RPMI7951 (cell line): Measurements from ENCODE around the gene CEP164. TPM values are rescaled to one million over a fixed set of nuclear protein-coding genes. Genes with fewer than 3 reads are reported as not detected.

Experiments
- DNase-seq: peaks from one replicate; pipeline ENCODE4 v3.0.0-alpha.2; 2012; ENCODE audit warnings: low read depth
- total RNA-seq: library from RNA; depleted of rRNA; stranded (reverse); fragments of >200 nt; shearing (Covaris generic); gene quantifications from 2 replicates; pipeline ENCODE4 v1.2.3, GENCODE V29; 2014

CEP164 gene
- total RNA-seq, 1 experiment from 2014 or later: 20.7 TPM

GRCh38 chr11:117420143-117420485, 92.5 kb downstream of the CEP164 start:
- DNase-seq: no peak

GRCh38 chr11:117420598-117420997, 92.9 kb downstream of the CEP164 start:
- no peak for DNase-seq

DNA sequence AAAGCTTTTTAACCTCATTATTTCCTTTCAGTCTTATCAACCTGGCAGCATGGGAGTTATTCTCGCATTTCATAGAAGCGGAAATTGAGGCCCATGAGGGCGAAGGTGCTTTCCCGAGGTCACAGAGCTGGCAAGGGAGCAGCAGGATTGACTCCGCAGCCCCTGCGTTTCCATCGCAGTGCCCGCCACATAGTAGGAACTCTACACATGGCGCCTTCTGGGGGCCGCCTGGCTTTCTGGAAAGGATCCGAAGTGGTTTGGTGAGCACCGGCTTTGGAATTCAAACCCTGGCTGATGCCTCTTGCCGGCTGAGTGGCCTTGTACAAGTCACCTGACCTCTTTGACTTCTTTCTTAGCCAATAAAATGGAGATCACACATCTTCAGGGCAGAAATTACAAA, 93.4 kb downstream of the CEP164 start:
- no peak for DNase-seq

DNA sequence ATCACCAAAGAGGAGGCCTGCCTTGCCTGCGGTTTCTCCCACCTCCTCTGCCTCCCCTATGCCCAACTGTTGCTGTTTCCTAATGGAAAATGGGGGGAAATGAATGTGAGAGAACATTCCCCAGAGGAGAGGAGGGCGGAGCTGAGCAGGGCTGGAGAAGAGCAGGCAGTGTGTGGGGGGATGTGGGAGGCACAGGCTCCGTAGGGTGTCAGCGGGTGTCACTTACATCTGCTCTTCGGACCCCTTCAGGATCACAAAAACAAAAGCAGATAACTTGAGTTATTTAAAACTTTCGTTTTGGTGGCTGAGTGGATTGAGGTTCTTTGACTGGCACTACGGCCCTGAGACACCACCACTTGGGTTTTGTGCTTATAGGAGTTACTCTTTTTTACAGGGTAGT, 93.8 kb downstream of the CEP164 start:
- no peak for DNase-seq

GRCh38 chr11:117423046-117423575, 95.5 kb downstream of the CEP164 start:
- DNase-seq: no peak

DNA sequence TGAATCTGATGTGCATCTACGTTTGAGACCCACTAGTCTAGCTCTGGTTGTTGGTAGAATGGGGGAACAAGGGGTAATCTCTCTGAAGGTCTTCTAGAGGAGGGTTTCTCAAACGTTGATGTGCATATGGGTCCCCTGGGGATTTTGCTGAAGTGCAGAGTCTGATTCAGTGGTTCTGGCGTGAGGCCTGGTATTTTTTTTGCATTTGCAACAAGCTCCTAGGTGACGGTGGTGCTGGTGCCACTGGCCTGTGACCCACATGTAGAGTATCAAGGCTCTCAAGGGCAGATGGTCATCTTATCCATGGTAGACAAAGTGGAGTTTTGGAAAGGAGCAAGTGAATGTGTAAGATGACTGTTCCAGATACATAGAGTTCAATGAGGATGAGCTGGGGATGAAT, 97.1 kb downstream of the CEP164 start:
- DNase-seq: no peak

GRCh38 chr11:117425679-117426296, 98.1 kb downstream of the CEP164 start:
- DNase-seq: no peak

DNA sequence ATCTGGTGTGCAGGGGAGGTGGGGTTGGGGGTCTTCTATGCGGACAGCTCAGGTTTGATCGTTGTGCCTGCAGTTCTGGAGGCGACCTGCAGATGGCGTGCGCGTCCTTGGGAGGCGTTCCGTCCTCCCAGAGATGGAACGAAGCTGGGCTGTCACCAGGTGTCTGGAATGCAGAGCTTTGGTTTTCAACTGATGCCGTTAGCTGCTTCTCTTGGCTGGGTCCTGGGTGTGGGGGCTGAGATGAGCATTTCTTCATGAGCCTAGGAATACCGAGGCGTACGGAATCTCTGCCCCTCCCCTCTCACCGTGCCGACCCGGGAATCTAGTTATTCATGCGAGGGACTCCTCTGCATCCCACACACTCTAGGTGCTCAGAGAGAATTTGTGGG, 98.6 kb downstream of the CEP164 start:
- peak; percentile 38 for DNase-seq

- no peak for DNase-seq
Observed at GRCh38 chr11:117426941-117427340, 99.3 kb downstream of the CEP164 start.

- no peak for DNase-seq
Observed at GRCh38 chr11:117427356-117427874, 99.8 kb downstream of the CEP164 start.

- no peak for DNase-seq
Observed at GRCh38 chr11:117428186-117428855, 100.7 kb downstream of the CEP164 start.

GRCh38 chr11:117428856-117429229, 101.2 kb downstream of the CEP164 start:
- DNase-seq: no peak

DNA sequence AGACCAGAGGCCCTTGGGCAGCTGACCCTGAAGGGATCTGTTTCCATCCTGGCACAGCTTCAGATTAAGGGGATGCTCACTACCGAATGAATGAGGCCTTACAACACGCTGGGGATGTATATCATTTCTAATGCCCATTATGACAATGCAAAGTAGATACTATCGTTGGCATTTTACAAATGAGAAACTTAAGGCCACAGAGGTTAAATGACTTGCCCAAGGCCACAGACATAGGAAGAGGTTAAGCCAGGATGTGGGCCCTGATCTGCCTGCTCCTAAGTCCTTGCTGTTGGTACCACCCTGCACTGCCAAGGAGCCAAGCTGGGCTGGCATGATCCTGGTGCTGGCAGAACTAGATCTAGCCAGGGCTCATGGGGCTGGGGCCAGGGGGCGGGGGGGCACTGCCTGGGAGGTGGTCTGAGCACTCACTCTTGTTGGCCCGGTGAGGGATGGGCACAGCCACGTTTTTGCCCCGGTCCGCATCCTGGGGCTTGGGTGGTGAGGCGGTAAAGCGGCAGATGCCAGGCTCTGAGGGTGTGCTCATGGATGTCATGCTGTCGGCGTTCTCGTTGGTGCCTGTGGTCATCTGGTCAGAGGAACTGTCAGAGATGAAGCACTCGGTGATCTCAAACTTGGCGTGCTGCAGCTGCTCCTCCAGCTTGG, 102.8 kb downstream of the CEP164 start:
- DNase-seq: no peak

DNA sequence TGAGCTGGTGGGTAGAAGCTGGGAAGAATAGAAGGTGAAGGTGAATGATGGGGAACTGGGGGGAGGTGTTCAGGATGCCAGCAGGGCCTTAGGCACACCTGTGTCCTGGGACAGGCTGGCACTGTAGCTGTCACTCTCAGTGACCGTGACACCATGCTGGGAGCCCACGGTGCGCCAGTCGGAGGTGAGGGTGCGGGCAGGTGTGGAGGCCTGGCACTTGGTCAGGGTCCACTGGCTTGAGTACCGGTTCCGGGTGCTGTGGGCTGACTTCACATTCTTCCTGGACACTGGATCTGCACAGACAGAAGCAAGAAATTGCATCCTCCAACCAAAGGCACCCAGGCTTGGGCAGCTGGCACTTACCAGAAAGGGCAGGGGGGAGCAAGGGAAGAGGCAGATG, 103.8 kb downstream of the CEP164 start:
- no peak for DNase-seq

DNA sequence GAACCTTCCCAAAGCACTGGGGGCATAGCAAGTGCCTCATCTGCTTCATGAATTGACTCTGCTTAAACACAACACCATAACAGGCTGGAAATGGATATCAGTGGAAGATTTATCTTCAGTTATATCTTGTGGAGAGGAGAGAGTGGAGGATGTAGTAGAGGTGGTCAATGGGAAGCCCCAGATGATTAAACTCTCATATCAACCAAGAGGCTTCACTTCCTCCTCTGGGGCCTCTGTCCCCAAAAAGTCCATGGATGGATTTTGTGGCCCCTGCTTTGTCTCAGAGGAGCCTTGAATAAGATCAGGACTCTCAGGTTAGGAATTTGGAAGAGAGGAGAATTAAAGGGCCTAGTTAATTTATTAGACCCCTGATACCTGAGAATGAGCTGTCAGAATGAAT, 106.1 kb downstream of the CEP164 start:
- no peak for DNase-seq

DNA sequence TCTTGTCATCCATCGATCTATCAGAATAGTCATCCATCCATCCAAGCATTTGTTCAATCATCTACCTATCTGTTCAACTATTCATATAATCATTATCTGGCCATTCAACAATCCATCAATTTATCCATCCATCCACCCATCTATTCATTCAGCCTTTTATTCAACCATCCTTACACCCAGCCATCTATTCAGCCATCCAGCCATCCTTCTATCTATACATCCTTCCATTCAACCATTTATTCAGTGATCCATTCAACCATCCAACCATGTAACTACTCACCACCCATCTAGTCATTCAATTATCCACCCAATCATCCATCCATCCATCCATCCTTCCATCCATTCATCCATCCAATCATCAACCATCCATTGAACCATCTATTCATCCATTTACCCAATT, 106.8 kb downstream of the CEP164 start:
- DNase-seq: no peak

DNA sequence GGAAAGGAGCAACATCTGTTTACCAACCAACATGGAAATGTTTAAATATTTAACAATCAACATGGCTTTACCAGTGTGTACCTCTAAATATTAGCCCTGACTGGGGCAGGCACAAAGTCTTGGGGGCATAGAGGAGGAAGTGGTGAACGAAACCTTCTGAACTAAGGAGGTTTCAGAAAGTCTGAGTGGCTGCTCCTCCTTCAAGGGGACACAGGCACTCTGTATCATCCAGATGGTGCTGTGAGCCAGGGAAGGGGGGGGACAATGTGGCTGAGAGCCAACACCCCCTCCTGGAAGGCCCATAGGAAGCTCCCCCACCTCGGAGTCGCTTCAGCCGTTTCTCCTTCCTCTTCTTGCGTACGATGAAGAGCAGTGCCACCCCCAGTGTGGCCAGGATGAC, 107.7 kb downstream of the CEP164 start:
- DNase-seq: no peak

DNA sequence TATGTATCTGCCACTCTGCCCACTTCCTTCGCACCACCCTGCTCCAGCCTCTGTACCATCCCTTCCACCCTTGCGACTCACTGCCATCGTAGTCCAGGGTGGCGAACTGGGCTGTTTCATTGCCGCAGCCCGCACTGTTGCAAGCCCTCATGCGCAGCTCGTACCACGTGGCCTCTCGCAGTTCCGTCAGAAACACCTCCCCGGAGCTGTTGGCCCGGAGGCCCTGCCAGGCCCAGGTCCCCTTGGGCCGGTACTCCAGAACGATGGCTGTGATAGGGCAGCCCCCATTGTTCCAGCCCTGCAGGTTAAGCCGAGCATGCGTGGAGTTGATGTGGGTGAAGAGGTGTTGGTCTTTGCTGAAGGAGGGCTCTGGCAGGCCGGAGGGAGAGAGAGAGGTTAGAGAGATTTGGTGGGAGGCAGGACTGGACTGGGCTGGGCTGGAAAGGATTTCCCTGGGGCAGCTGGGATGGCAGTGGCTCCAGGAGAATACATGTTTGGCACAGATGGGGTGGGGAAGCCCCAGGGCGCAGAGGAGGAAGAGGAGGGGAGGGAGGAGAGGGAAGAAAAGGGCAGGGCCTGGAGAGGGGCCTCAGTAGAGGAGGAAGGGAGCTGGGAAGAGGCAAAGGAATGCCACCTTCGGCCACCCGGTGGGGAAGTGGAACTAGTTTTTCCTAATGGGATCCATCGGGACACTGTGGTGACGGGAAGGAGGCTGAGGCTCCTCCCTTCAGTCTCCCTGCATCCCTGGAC, 109.6 kb downstream of the CEP164 start:
- no peak for DNase-seq

DNA sequence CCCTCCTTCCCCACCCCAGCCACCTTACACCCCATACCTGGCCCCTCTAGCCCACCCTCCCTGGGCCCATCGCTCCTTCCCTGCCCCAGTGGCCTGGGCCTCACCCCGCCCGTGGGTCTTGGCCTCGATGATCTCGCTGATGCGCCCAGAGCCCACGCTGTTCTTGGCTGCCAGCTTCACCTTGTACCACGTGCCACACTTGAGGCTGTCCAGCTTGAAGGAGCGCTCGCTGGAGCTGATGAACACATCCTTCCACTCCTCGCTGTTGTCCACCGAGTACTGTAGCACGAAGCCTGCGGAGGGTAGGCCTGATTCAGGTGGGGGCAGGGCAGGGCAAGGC, 110.1 kb downstream of the CEP164 start:
- no peak for DNase-seq

DNA sequence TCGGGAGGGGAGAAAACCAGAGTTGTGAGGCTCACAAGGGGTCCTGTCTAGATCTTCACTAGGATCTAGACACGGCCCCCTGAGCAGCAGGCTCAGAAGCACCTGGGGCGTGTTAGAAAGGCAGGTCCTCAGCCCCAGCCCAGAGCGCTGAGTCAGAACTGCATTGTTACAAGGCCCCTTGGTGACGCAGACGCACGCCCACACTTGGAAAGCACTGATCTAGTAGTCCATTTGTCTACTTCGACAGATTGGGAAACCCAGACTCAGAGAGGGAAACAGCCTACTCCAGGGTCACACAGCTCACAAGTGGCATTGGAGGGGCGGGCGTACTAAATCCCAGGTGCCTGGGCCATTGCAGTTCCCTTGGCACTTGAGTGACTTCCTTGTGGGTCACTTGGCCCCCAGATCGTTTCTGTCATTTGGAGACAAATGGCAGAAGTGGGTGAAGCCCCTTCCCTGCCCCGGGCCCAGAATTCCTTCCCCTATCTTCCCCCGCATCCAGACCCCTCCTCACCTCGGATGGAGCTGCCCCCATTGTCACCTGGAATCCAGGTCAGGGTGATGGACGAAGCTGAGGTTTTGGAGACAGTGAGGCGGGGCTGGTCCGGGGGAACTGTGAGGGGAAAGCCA, 110.8 kb downstream of the CEP164 start:
- peak; percentile 9 for DNase-seq

DNA sequence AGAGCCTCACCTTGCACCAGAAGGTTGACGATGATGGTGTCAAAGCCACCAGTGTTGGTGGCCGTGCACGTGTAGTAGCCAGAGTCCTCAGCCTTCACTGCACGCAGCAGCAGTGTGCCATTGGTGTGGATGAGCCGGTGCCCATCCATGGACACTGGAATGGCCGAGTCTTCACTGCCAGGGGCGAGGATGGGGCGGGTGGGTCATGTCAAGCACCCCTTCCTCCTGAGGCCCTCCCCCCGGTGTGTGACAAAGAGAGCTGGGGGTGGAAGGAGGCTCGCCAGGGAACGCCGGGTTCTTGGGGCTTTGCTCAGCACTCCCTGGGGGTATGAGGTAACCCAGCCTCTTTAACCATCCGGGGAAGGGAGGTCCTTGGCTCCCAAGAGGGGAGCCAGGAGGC, 111.6 kb downstream of the CEP164 start:
- DNase-seq: no peak

- no peak for DNase-seq
Observed at GRCh38 chr11:117440258-117440657, 112.6 kb downstream of the CEP164 start.
